ENCODE measurements around the gene TIA1. TPM values are rescaled to one million over a fixed set of nuclear protein-coding genes. Genes with fewer than 3 reads are reported as not detected.

TIA1 gene
- total RNA-seq, 1 experiment from 2014 or later, result 123 TPM

DNA sequence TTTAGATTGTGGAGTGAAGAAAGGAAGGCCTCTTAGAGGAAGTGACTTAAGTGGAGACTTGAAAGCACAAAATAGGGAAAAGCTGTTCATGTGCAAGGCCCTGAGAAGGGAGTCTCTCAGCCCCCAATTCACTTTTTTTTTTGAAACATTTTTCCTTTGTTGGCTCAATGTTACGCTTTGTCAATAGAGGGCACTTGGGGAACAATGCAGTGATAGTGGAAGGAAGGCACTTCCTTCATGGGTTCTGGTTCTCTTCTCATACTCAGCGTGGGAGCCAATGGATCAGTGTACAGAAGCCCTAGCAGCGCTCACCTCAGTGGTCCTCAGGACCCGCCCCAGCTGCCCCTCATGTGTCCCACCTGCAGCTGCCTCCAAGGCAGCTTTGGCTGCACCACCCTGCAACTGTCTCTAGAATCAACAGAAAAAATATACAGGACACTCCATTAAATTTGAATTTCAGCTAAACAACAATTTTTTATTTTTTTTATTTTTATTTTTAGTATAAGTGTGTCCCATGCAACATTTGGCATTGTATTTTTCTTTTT, 49.0 kb downstream of the TIA1 start:
- DNase-seq (no peak), ATAC-seq (no peak)
- no peaks in the 10 kb centered on the region for H3K4me1 ChIP-seq (ENCODE audit: insufficient read depth, low read length)
- no peak overlapping the region for H3K9ac ChIP-seq (ENCODE audit: low read length)
- no peaks in the 10 kb centered on the region for H3F3A ChIP-seq (ENCODE audit: low read length, unreplicated experiment)
- no peaks in the 10 kb centered on the region for H4K20me1 ChIP-seq (ENCODE audit: low read length)
- H3K36me3 ChIP-seq (ENCODE audit: low read depth, low read length), result no peaks in the 10 kb centered on the region
- no peak for TF ChIP-seq EZH2phosphoT487 (IDR thresholded peaks at IDR 0.05; ENCODE audit: borderline replicate concordance, low read length)
- TF ChIP-seq EZH2 (IDR thresholded peaks at IDR 0.05; ENCODE audit: low read length, unreplicated experiment), result no peak
- POLR2A ChIA-PET (ENCODE audit: unreplicated experiment), result no interaction called here
- H3K4me3 ChIP-seq (ENCODE audit: low read length), result no peak overlapping the region
- H3K4me2 ChIP-seq (ENCODE audit: low read length), result no peak overlapping the region
- H3K27ac ChIP-seq (ENCODE audit: low read length), result no peak overlapping the region
- intact Hi-C loops (cut with micrococcal nuclease), result no loop called here
- CTCF ChIA-PET, result no interaction called here
- no peaks in the 10 kb centered on the region for H3K9me2 ChIP-seq (replicated peaks; ENCODE audit: low read length)
- no peak overlapping the region for H2AFZ ChIP-seq (ENCODE audit: low read length)
- no peaks in the 10 kb centered on the region for H3K79me2 ChIP-seq (ENCODE audit: low read length)
- no TSS peak for BruUV-seq (replicated peaks)
- H3K9me3 ChIP-seq (ENCODE audit: low read length), result no peaks in the 10 kb centered on the region
- no peaks in the 10 kb centered on the region for H3K27me3 ChIP-seq (ENCODE audit: low read length)

DNA sequence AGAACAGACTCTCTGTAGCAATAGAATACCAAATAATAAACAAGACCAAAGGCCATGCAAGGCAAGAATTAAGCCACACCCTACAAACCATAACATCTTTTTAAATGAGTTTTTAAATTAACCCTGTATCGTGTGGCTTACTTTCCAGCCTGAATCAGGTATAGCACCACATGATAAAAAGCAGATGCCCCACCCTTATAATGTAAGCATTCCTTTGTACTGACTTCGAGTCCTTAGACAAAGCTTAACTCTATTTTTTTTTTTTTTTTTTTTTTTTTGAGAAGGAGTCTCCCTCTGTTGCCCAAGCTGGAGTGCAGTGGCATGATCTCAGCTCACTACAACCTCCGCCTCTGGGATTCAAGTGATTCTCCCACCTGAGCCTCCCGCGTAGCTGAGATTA, 55.9 kb downstream of the TIA1 start:
- H3K9ac ChIP-seq (ENCODE audit: low read length), result no peak overlapping the region
- H3K9me3 ChIP-seq (ENCODE audit: low read length), result no peaks in the 10 kb centered on the region
- peaks cover 15% of the 10 kb centered on the region for H3K4me1 ChIP-seq (ENCODE audit: insufficient read depth, low read length)
- no peak; the same call in 1 of the 2 replicates for ATAC-seq
- peak overlapping the region; percentile 30; the same call in 1 of the 2 replicates for H2AFZ ChIP-seq (ENCODE audit: low read length)
- ChIA-PET CTCF (no interaction called here), POLR2A (ENCODE audit: unreplicated experiment) (no interaction called here)
- H3F3A ChIP-seq (ENCODE audit: low read length, unreplicated experiment), result no peaks in the 10 kb centered on the region
- peak overlapping the region; percentile 4; the same call in 1 of the 2 replicates for H3K27ac ChIP-seq (ENCODE audit: low read length)
- intact Hi-C loops (cut with micrococcal nuclease), result loop anchor here (5.0 kb wide), 1 partner anchor 55 kb away; the partner anchor contains the start of gene TIA1
- H3K4me2 ChIP-seq (ENCODE audit: low read length), result peak overlapping the region; percentile 30
- H4K20me1 ChIP-seq (ENCODE audit: low read length), result no peaks in the 10 kb centered on the region
- H3K27me3 ChIP-seq (ENCODE audit: low read length), result no peaks in the 10 kb centered on the region
- no peaks in the 10 kb centered on the region for H3K9me2 ChIP-seq (replicated peaks; ENCODE audit: low read length)
- peaks cover 15% of the 10 kb centered on the region for H3K79me2 ChIP-seq (ENCODE audit: low read length)
- BruUV-seq (replicated peaks), result no TSS peak
- no peaks in the 10 kb centered on the region for H3K36me3 ChIP-seq (ENCODE audit: low read depth, low read length)
- H3K4me3 ChIP-seq (ENCODE audit: low read length), result no peak overlapping the region
- TF ChIP-seq EZH2 (IDR thresholded peaks at IDR 0.05; ENCODE audit: low read length, unreplicated experiment) (no peak), EZH2phosphoT487 (IDR thresholded peaks at IDR 0.05; ENCODE audit: borderline replicate concordance, low read length) (no peak)
- TF ChIP-seq, protein P1, sequence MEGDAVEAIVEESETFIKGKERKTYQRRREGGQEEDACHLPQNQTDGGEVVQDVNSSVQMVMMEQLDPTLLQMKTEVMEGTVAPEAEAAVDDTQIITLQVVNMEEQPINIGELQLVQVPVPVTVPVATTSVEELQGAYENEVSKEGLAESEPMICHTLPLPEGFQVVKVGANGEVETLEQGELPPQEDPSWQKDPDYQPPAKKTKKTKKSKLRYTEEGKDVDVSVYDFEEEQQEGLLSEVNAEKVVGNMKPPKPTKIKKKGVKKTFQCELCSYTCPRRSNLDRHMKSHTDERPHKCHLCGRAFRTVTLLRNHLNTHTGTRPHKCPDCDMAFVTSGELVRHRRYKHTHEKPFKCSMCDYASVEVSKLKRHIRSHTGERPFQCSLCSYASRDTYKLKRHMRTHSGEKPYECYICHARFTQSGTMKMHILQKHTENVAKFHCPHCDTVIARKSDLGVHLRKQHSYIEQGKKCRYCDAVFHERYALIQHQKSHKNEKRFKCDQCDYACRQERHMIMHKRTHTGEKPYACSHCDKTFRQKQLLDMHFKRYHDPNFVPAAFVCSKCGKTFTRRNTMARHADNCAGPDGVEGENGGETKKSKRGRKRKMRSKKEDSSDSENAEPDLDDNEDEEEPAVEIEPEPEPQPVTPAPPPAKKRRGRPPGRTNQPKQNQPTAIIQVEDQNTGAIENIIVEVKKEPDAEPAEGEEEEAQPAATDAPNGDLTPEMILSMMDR (conservative IDR thresholded peaks at IDR 0.05; ENCODE audit: low read depth, low read length), result no peak
- peak; percentile 60 for DNase-seq

DNA sequence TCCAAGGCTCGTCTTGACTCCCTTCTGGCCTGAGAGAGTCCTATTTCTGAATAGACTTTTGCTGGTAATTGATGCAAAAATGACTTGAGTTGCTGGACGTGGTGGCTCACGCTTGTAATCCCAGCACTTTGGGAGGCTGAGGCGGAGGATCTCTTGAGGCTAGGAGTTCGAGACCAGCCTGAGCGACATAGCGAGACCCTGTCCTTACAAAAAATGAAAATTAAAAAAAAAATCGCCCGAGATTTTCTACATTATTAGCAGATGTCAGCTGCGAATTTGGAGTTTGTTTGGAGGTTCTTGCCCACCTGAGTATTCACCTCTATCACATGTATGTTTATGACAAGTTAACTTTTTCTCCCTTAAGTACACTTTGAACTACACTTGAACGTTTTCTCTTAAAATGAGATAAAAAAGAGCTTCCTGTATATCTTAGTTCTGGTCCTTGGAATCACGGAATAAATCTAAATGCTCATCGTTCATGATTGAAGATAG, 57.1 kb downstream of the TIA1 start:
- Histone ChIP-seq H3K79me2 (ENCODE audit: low read length) (peaks cover 15% of the 10 kb centered on the region), H4K20me1 (ENCODE audit: low read length) (no peaks in the 10 kb centered on the region), H3K27ac (ENCODE audit: low read length) (peak overlapping the region; percentile 77; the same call in 1 of the 2 replicates), H3F3A (ENCODE audit: low read length, unreplicated experiment) (no peaks in the 10 kb centered on the region), H3K4me3 (ENCODE audit: low read length) (peak overlapping the region; percentile 79), H3K36me3 (ENCODE audit: low read depth, low read length) (no peaks in the 10 kb centered on the region), H3K9ac (ENCODE audit: low read length) (peak overlapping the region; percentile 83; the same call in 1 of the 2 replicates), H2AFZ (ENCODE audit: low read length) (peak overlapping the region; percentile 74), H3K4me2 (ENCODE audit: low read length) (peak overlapping the region; percentile 85), H3K4me1 (ENCODE audit: insufficient read depth, low read length) (peaks cover 15% of the 10 kb centered on the region), H3K27me3 (ENCODE audit: low read length) (no peaks in the 10 kb centered on the region), H3K9me2 (replicated peaks; ENCODE audit: low read length) (no peaks in the 10 kb centered on the region), H3K9me3 (ENCODE audit: low read length) (no peaks in the 10 kb centered on the region)
- TF ChIP-seq, protein P1 (conservative IDR thresholded peaks at IDR 0.05; ENCODE audit: low read depth, low read length), result no peak
- TF ChIP-seq EZH2phosphoT487 (IDR thresholded peaks at IDR 0.05; ENCODE audit: borderline replicate concordance, low read length), result no peak
- no peak for TF ChIP-seq EZH2 (IDR thresholded peaks at IDR 0.05; ENCODE audit: low read length, unreplicated experiment)
- intact Hi-C loops (cut with micrococcal nuclease), result loop anchor here (5.0 kb wide), 1 partner anchor 56 kb away; the partner anchor contains the start of gene TIA1
- DNase-seq (no peak), ATAC-seq (no peak)
- TSS peak; percentile 96 for BruUV-seq (replicated peaks)
- ChIA-PET POLR2A (ENCODE audit: unreplicated experiment) (interaction anchor here (0.5 to 1.1 kb wide), 6 partner anchors 10 to 102 kb away, joined by 3 to 5 read pairs (median 4); partner anchors contain the start of gene SNRPG), CTCF (interaction anchor here (0.6 to 1.0 kb wide), 3 partner anchors 49 to 276 kb away, joined by 3 to 10 read pairs (median 4); partner anchors contain the start of gene MXD1)
